ENCODE data around the gene SLC9A8. TPM values are rescaled to one million over a fixed set of nuclear protein-coding genes. Genes with fewer than 3 reads are reported as not detected.

SLC9A8 gene
- total and polyA plus RNA-seq, 2 donors (not counting 3 experiments of a cell fraction or from before 2014, with no cell fraction given) = 5.1 to 14.4 TPM

DNA sequence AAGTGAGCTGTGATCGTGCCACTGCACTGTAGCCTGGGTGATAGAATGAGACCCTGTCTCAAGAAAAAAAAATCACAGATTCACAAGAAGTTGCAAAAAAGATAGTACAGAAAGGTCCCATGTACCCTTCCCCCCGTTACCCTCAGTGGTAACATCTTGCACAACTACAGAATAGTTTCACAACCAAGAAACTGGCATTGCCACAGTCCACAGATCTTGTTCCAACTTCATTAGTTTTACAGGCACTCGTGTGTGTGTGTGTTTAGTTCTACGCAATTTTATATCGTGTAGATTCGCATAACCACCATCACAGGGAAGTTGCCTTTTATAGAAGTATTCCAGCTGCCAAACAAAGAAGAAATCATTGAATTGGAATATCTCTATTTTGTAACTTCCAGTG is 83.6 kb downstream of the SLC9A8 start:
- DNase-seq (ENCODE audit: low read depth, low spot score) (no peak), FAIRE-seq (no peak)
- Histone ChIP-seq H2AFZ (ENCODE audit: low read depth, low read length) (no peak overlapping the region), H3K79me2 (ENCODE audit: control insufficient read depth, insufficient read depth, low read length) (no peaks in the 10 kb centered on the region), H3K27ac (ENCODE audit: insufficient read depth, low read depth, low read length) (no peak overlapping the region), H3K27me3 (ENCODE audit: control insufficient read depth in 2 of 2, insufficient read depth in 2 of 2, low read length in 2 of 2) (no peaks in the 10 kb centered on the region), H3K36me3 (ENCODE audit: control insufficient read depth in 2 of 2, extremely low read depth in 1 of 2, insufficient read depth in 2 of 2, low read length in 2 of 2) (no peaks in the 10 kb centered on the region), H4K20me1 (replicated peaks; ENCODE audit: control insufficient read depth, extremely low read depth, insufficient read depth, low read length) (no peaks in the 10 kb centered on the region), H3K9me3 (replicated peaks; ENCODE audit: control insufficient read depth, insufficient read depth, low read length) (no peaks in the 10 kb centered on the region), H3K9ac (replicated peaks; ENCODE audit: extremely low read depth, insufficient read depth, low read length) (no peak overlapping the region), H3K4me2 (ENCODE audit: insufficient read depth, low read length) (no peak overlapping the region), H3K4me1 (ENCODE audit: control insufficient read depth, extremely low read depth, insufficient read depth, low read length) (peaks cover 3% of the 10 kb centered on the region), H3K4me3 (replicated peaks in 1 of 3; ENCODE audit: insufficient read depth in 1 of 3, low read depth in 1 of 3, low read length in 3 of 3) (no peak overlapping the region), H3K9me1 (replicated peaks; ENCODE audit: control insufficient read depth, extremely low read depth, insufficient read depth, low read length) (no peaks in the 10 kb centered on the region)
- BruUV-seq (replicated peaks) = no TSS peak
- dilution Hi-C loops (cut with MboI; ENCODE audit: extremely low pct_ligation_motif_present, low sequenced_read_pairs) (no loop called here), intact Hi-C loops (cut with micrococcal nuclease) (no loop called here)
- CTCF ChIA-PET = interaction anchor here (0.8 to 1.3 kb wide), 3 partner anchors 8 to 175 kb away, joined by 3 read pairs; no protein-coding TSS in a partner anchor
- POLR2A ChIA-PET = no interaction called here
- no peak for TF ChIP-seq MYC (IDR thresholded peaks at IDR 0.05; ENCODE audit: low read depth, low read length)

DNA sequence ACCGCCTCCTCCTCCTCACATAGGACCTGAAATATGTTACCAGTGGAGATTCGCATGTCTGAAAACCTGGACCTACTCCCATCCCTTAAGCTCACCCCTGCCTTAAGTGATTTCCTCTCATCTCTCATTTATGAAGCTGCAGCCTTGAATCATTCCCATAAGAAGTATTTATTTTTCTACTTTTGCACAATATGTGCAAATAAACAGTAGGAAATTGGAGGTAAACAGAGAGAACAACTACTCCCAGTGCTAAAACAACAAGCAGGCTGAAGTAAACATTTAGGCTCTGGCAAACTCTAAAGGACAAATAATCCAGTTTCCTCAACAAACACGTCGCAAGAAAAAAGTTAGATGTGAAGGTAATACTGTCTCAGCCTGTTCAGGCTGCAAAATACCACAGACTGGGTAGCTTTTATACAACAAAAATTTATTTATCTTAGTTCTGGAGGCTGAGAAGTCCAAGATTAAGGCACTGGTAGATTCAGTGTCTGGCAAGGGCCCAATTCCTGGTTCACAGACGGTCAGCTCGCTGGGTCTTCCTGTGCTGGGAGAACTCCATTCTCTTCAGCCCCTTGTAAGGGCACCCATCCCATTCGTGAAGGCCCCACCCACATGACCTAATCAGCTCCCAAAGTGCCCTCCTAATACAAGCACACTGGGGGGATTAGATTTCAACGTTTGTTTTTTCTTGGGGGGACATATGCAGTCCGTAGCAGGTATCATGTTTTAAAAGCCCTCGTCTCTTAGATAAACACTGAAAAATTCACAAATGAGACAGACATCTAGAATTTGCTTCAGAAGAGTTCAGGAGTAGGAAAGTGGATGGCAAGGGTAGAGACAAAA is 87.1 kb downstream of the SLC9A8 start:
- no TSS peak for BruUV-seq (replicated peaks)
- TF ChIP-seq FOS (IDR thresholded peaks at IDR 0.05; ENCODE audit: borderline replicate concordance, insufficient read depth, low read length) (no peak), POLR2A (IDR thresholded peaks at IDR 0.05; ENCODE audit: low read depth, low read length) (no peak), EZH2 (IDR thresholded peaks at IDR 0.05; ENCODE audit: borderline replicate concordance, low read depth, low read length, severe bottlenecking) (no peak), POLR2AphosphoS5 (IDR thresholded peaks at IDR 0.05; ENCODE audit: insufficient read depth, low read depth, low read length) (no peak), GATA2 (IDR thresholded peaks at IDR 0.05; ENCODE audit: insufficient read depth, insufficient read length, low read depth, low read length) (no peak), MYC (IDR thresholded peaks at IDR 0.05; ENCODE audit: low read depth, low read length) (no peak), JUN (IDR thresholded peaks at IDR 0.05; ENCODE audit: borderline replicate concordance, insufficient read depth, insufficient read length, low read depth) (no peak)
- TF ChIP-seq, protein P1, sequence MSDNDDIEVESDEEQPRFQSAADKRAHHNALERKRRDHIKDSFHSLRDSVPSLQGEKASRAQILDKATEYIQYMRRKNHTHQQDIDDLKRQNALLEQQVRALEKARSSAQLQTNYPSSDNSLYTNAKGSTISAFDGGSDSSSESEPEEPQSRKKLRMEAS (IDR thresholded peaks at IDR 0.05; ENCODE audit: insufficient read depth, insufficient read length) = no peak
- TF ChIP-seq, protein P2, sequence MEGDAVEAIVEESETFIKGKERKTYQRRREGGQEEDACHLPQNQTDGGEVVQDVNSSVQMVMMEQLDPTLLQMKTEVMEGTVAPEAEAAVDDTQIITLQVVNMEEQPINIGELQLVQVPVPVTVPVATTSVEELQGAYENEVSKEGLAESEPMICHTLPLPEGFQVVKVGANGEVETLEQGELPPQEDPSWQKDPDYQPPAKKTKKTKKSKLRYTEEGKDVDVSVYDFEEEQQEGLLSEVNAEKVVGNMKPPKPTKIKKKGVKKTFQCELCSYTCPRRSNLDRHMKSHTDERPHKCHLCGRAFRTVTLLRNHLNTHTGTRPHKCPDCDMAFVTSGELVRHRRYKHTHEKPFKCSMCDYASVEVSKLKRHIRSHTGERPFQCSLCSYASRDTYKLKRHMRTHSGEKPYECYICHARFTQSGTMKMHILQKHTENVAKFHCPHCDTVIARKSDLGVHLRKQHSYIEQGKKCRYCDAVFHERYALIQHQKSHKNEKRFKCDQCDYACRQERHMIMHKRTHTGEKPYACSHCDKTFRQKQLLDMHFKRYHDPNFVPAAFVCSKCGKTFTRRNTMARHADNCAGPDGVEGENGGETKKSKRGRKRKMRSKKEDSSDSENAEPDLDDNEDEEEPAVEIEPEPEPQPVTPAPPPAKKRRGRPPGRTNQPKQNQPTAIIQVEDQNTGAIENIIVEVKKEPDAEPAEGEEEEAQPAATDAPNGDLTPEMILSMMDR (IDR thresholded peaks at IDR 0.05; ENCODE audit: extremely low read depth in 1 of 2, insufficient read depth in 1 of 2, low read depth in 1 of 2, low read length in 2 of 2) = no peak
- Histone ChIP-seq H3K4me3 (replicated peaks in 1 of 3; ENCODE audit: insufficient read depth in 1 of 3, low read depth in 1 of 3, low read length in 3 of 3) (no peak overlapping the region), H3K27me3 (ENCODE audit: control insufficient read depth in 2 of 2, insufficient read depth in 2 of 2, low read length in 2 of 2) (no peaks in the 10 kb centered on the region), H3K9ac (replicated peaks; ENCODE audit: extremely low read depth, insufficient read depth, low read length) (no peak overlapping the region), H3K4me1 (ENCODE audit: control insufficient read depth, extremely low read depth, insufficient read depth, low read length) (no peaks in the 10 kb centered on the region), H3K36me3 (ENCODE audit: control insufficient read depth in 2 of 2, extremely low read depth in 1 of 2, insufficient read depth in 2 of 2, low read length in 2 of 2) (peaks cover 3 to 4% of the 10 kb centered on the region in 2 experiments), H3K79me2 (ENCODE audit: control insufficient read depth, insufficient read depth, low read length) (no peaks in the 10 kb centered on the region), H3K27ac (ENCODE audit: insufficient read depth, low read depth, low read length) (no peak overlapping the region), H3K4me2 (ENCODE audit: insufficient read depth, low read length) (no peak overlapping the region), H3K9me3 (replicated peaks; ENCODE audit: control insufficient read depth, insufficient read depth, low read length) (no peaks in the 10 kb centered on the region), H3K9me1 (replicated peaks; ENCODE audit: control insufficient read depth, extremely low read depth, insufficient read depth, low read length) (no peaks in the 10 kb centered on the region), H2AFZ (ENCODE audit: low read depth, low read length) (no peak overlapping the region), H4K20me1 (replicated peaks; ENCODE audit: control insufficient read depth, extremely low read depth, insufficient read depth, low read length) (no peaks in the 10 kb centered on the region)
- CTCF ChIA-PET = interaction anchor here (0.7 to 6.7 kb wide), 5 partner anchors 10 to 358 kb away, joined by 3 to 60 read pairs (median 5); no protein-coding TSS in a partner anchor
- FAIRE-seq (no peak), DNase-seq (ENCODE audit: low read depth, low spot score) (no peak)
- intact Hi-C loops (cut with micrococcal nuclease) = no loop called here
- dilution Hi-C loops (cut with MboI; ENCODE audit: extremely low pct_ligation_motif_present, low sequenced_read_pairs) = no loop called here
- POLR2A ChIA-PET = no interaction called here

Data from endothelial cell of umbilical vein (primary cell).